Measurements from ENCODE around the gene CRLF3.

The CRLF3 gene

GRCh38 chr17:30840771-30841170 is 16.3 kb upstream of the CRLF3 start:
- TF ChIP-seq CTCF (conservative IDR thresholded peaks at IDR 0.05; ENCODE audit: low read length) = no peak
- DNase-seq (ENCODE audit: low read depth) = no peak
- H3K4me3 ChIP-seq (ENCODE audit: low read length) = no peak overlapping the region

- no peak for DNase-seq (ENCODE audit: low read depth)
- no peak overlapping the region for H3K4me3 ChIP-seq (ENCODE audit: low read length)
- no peak for TF ChIP-seq CTCF (conservative IDR thresholded peaks at IDR 0.05; ENCODE audit: low read length)
Measured at GRCh38 chr17:30838202-30838807, 13.8 kb upstream of the CRLF3 start.

GRCh38 chr17:30832438-30833124 is 8.1 kb upstream of the CRLF3 start:
- TF ChIP-seq CTCF (conservative IDR thresholded peaks at IDR 0.05; ENCODE audit: low read length) = no peak
- no peak for DNase-seq (ENCODE audit: low read depth)
- peak overlapping the region; percentile 90 for H3K4me3 ChIP-seq (ENCODE audit: low read length)

- H3K4me3 ChIP-seq (ENCODE audit: low read length) = peak within 1 kb of the TSS; percentile 90
- peak; percentile 90 for DNase-seq (ENCODE audit: low read depth)
- no peak for TF ChIP-seq CTCF (conservative IDR thresholded peaks at IDR 0.05; ENCODE audit: low read length)
Measured at GRCh38 chr17:30831663-30832437, 7.4 kb upstream of the CRLF3 start, which contains the start of gene ATAD5. Gene ATAD5, plus strand, starts transcription at chr17:30831966. Its CDS starts 382 bp downstream, at chr17:30832348.

- H3K4me3 ChIP-seq (ENCODE audit: low read length) = peak overlapping the region; percentile 90
- TF ChIP-seq CTCF (conservative IDR thresholded peaks at IDR 0.05; ENCODE audit: low read length) = no peak
- DNase-seq (ENCODE audit: low read depth) = peak; percentile 8
Measured at GRCh38 chr17:30831257-30831656, 6.8 kb upstream of the CRLF3 start.

GRCh38 chr17:30829022-30829421 is 4.5 kb upstream of the CRLF3 start:
- no peak for TF ChIP-seq CTCF (conservative IDR thresholded peaks at IDR 0.05; ENCODE audit: low read length)
- no peak overlapping the region for H3K4me3 ChIP-seq (ENCODE audit: low read length)
- no peak for DNase-seq (ENCODE audit: low read depth)
